Activated CD4-positive, alpha-beta T cell treated with anti-CD3 and anti-CD28 coated beads for 36 hours (primary cell): ENCODE results near the gene SGCG. TPM values are rescaled to one million over a fixed set of nuclear protein-coding genes. Genes with fewer than 3 reads are reported as not detected.
A peak's percentile ranks its signal among the peaks of the same experiment; 100 is the strongest.
"Not testable (repeated sequence)": the region's sequence is repeated elsewhere in the genome, so short reads cannot be mapped to it uniquely, and the experiment has no call there.

Experiments used
- ATAC-seq: fragments of 200-7000 bp; cut with Tn5 transposase; one replicate; pipeline ENCODE4 v1.10.0; 2021; ENCODE audit warnings: mild to moderate bottlenecking, moderate library complexity
- CTCF ChIA-PET: fragments of 350-600 bp; sonication (Branson Sonifier 250); formaldehyde crosslinking; loops from one replicate; lab custom pipeline; 2021; ENCODE audit warnings: antibody characterized with exemption; lab: Charles Lee
- POLR2A ChIA-PET: fragments of 350-600 bp; sonication (Branson Sonifier 250); formaldehyde crosslinking; loops from one replicate; lab custom pipeline; 2021; ENCODE audit warnings: antibody characterized with exemption, inconsistent platforms; lab: Charles Lee
- DNase-seq: peaks from one replicate; pipeline ENCODE4 v3.0.0-alpha.2; 2020
- H3K27ac Mint-ChIP-seq: one replicate; pipeline ENCODE4 v1.8.0; 2021; ENCODE audit warnings: mixed read lengths
- H3K27me3 Mint-ChIP-seq: one replicate; pipeline ENCODE4 v1.8.0; 2021; ENCODE audit warnings: mixed read lengths
- H3K36me3 Mint-ChIP-seq: one replicate; pipeline ENCODE4 v1.8.0; 2021; ENCODE audit warnings: low read depth, mixed read lengths
- H3K4me1 Mint-ChIP-seq: one replicate; pipeline ENCODE4 v1.8.0; 2021; ENCODE audit warnings: mixed read lengths
- H3K4me3 Mint-ChIP-seq: one replicate; pipeline ENCODE4 v1.8.0; 2021; ENCODE audit warnings: mild to moderate bottlenecking, moderate library complexity, mixed read lengths
- H3K9me3 Mint-ChIP-seq: one replicate; pipeline ENCODE4 v1.8.0; 2021; ENCODE audit warnings: low read depth, mixed read lengths
- intact Hi-C, 2 experiments: fragments of 100-400 bp; cut with DNase I in 1 of 2; cut with micrococcal nuclease in 1 of 2; formaldehyde crosslinking; loops; one replicate each; pipeline versions ENCODE4 v1.14.2 to v1.15.1; 2022 to 2024; cut with DNase I, micrococcal nuclease
- total RNA-seq, 2 experiments: library from RNA; stranded (reverse); gene quantifications; one replicate each; pipeline ENCODE4 v1.2.3, GENCODE V29; 2021

The SGCG gene
- total RNA-seq, 2 experiments from 2014 or later, result not detected

- H3K27me3 Mint-ChIP-seq, result peaks cover 19% of the 10 kb centered on the region
- no peaks in the 10 kb centered on the region for H3K9me3 Mint-ChIP-seq
- H3K36me3 Mint-ChIP-seq, result no peaks in the 10 kb centered on the region
- no peak overlapping the region for H3K4me3 Mint-ChIP-seq
- ChIA-PET CTCF (no interaction called here), POLR2A (no interaction called here)
- DNase-seq, result no peak
- H3K4me1 Mint-ChIP-seq, result no peaks in the 10 kb centered on the region
- no peak overlapping the region for H3K27ac Mint-ChIP-seq
- intact Hi-C loops, result no loop called here
- no peak for ATAC-seq
These were observed 50.5 kb downstream of the SGCG start for GRCh38 chr13:23231241-23231640.

GRCh38 chr13:23235994-23236393, 55.2 kb downstream of the SGCG start:
- no peak overlapping the region for H3K4me3 Mint-ChIP-seq
- CTCF ChIA-PET, result interaction anchor here (1.0 kb wide), 1 partner anchor 26 kb away, joined by 4 read pairs; no protein-coding TSS in a partner anchor
- no peaks in the 10 kb centered on the region for H3K9me3 Mint-ChIP-seq
- DNase-seq (no peak), ATAC-seq (no peak)
- POLR2A ChIA-PET, result no interaction called here
- peaks cover 24% of the 10 kb centered on the region for H3K27me3 Mint-ChIP-seq
- no peaks in the 10 kb centered on the region for H3K4me1 Mint-ChIP-seq
- H3K36me3 Mint-ChIP-seq, result no peaks in the 10 kb centered on the region
- no peak overlapping the region for H3K27ac Mint-ChIP-seq
- intact Hi-C loops, result no loop called here

GRCh38 chr13:23243066-23243465, 62.3 kb downstream of the SGCG start:
- CTCF ChIA-PET, result interaction anchor here (0.6 kb wide), 1 partner anchor 271 kb away, joined by 3 read pairs; no protein-coding TSS in a partner anchor
- POLR2A ChIA-PET, result no interaction called here
- intact Hi-C loops, result no loop called here

GRCh38 chr13:23248410-23248809, 67.6 kb downstream of the SGCG start:
- POLR2A ChIA-PET, DNase-seq, H3K27me3 Mint-ChIP-seq, H3K4me3 Mint-ChIP-seq, H3K9me3 Mint-ChIP-seq, intact Hi-C loops, CTCF ChIA-PET, H3K4me1 Mint-ChIP-seq, H3K27ac Mint-ChIP-seq, H3K36me3 Mint-ChIP-seq, ATAC-seq: not testable (repeated sequence)

More at GRCh38 chr13:23243066-23243465, 62.3 kb downstream of the SGCG start:
- no peak overlapping the region for H3K4me3 Mint-ChIP-seq
- H3K27ac Mint-ChIP-seq, result no peak overlapping the region
- DNase-seq (no peak), ATAC-seq (no peak)
- no peaks in the 10 kb centered on the region for H3K36me3 Mint-ChIP-seq
- no peaks in the 10 kb centered on the region for H3K4me1 Mint-ChIP-seq
- peaks cover 8% of the 10 kb centered on the region for H3K27me3 Mint-ChIP-seq
- no peaks in the 10 kb centered on the region for H3K9me3 Mint-ChIP-seq

GRCh38 chr13:23254506-23254905, 73.7 kb downstream of the SGCG start:
- Mint-ChIP-seq H3K36me3 (no peaks in the 10 kb centered on the region), H3K27ac (no peak overlapping the region), H3K27me3 (peaks cover 10% of the 10 kb centered on the region), H3K9me3 (peaks cover 1% of the 10 kb centered on the region), H3K4me3 (no peak overlapping the region), H3K4me1 (no peaks in the 10 kb centered on the region)
- ATAC-seq, result no peak
- intact Hi-C loops, result no loop called here
- ChIA-PET POLR2A (interaction anchor here (0.6 kb wide), 1 partner anchor 19 kb away, joined by 7 read pairs; no protein-coding TSS in a partner anchor), CTCF (no interaction called here)
- no peak for DNase-seq

- ChIA-PET CTCF (no interaction called here), POLR2A (no interaction called here)
- DNase-seq (no peak), ATAC-seq (no peak)
- Mint-ChIP-seq H3K4me1 (peaks cover 12% of the 10 kb centered on the region), H3K27ac (no peak overlapping the region), H3K9me3 (no peaks in the 10 kb centered on the region), H3K4me3 (no peak overlapping the region), H3K27me3 (peaks cover 14% of the 10 kb centered on the region), H3K36me3 (no peaks in the 10 kb centered on the region)
- intact Hi-C loops, result no loop called here
These were observed 86.8 kb downstream of the SGCG start for GRCh38 chr13:23267571-23267970.

- peak; percentile 69 for DNase-seq
- peak; percentile 99 for ATAC-seq
- H3K27ac Mint-ChIP-seq, result peak overlapping the region; percentile 8
- peaks cover 11% of the 10 kb centered on the region for H3K27me3 Mint-ChIP-seq
- intact Hi-C loops, result no loop called here
- H3K4me3 Mint-ChIP-seq, result no peak overlapping the region
- ChIA-PET POLR2A (no interaction called here), CTCF (no interaction called here)
- no peaks in the 10 kb centered on the region for H3K9me3 Mint-ChIP-seq
- no peaks in the 10 kb centered on the region for H3K36me3 Mint-ChIP-seq
- peaks cover 12% of the 10 kb centered on the region for H3K4me1 Mint-ChIP-seq
These were observed 87.7 kb downstream of the SGCG start for GRCh38 chr13:23268441-23268840.

GRCh38 chr13:23271331-23271730, 90.6 kb downstream of the SGCG start:
- intact Hi-C loops, result no loop called here
- Mint-ChIP-seq H3K9me3 (no peaks in the 10 kb centered on the region), H3K4me1 (peaks cover 12% of the 10 kb centered on the region), H3K27me3 (peaks cover 2% of the 10 kb centered on the region), H3K4me3 (no peak overlapping the region), H3K27ac (no peak overlapping the region), H3K36me3 (no peaks in the 10 kb centered on the region)
- ChIA-PET CTCF (no interaction called here), POLR2A (no interaction called here)
- DNase-seq, result no peak
- ATAC-seq, result no peak

GRCh38 chr13:23273498-23273897, 92.7 kb downstream of the SGCG start:
- Mint-ChIP-seq H3K27ac (no peak overlapping the region), H3K27me3 (peaks cover 3% of the 10 kb centered on the region), H3K4me3 (no peak overlapping the region), H3K9me3 (no peaks in the 10 kb centered on the region), H3K36me3 (no peaks in the 10 kb centered on the region), H3K4me1 (peaks cover 4% of the 10 kb centered on the region)
- DNase-seq (no peak), ATAC-seq (no peak)
- ChIA-PET CTCF (no interaction called here), POLR2A (no interaction called here)
- intact Hi-C loops, result no loop called here

- peaks cover 8% of the 10 kb centered on the region for H3K27me3 Mint-ChIP-seq
- H3K9me3 Mint-ChIP-seq, result peaks cover 2% of the 10 kb centered on the region
- DNase-seq (no peak), ATAC-seq (no peak)
- no peak overlapping the region for H3K27ac Mint-ChIP-seq
- no peak overlapping the region for H3K4me3 Mint-ChIP-seq
- H3K36me3 Mint-ChIP-seq, result no peaks in the 10 kb centered on the region
- no peaks in the 10 kb centered on the region for H3K4me1 Mint-ChIP-seq
- ChIA-PET CTCF (no interaction called here), POLR2A (no interaction called here)
- intact Hi-C loops, result no loop called here
These were observed 98.5 kb downstream of the SGCG start for GRCh38 chr13:23279321-23279720.

- peaks cover 21% of the 10 kb centered on the region for H3K27me3 Mint-ChIP-seq
- intact Hi-C loops, result no loop called here
- DNase-seq (no peak), ATAC-seq (no peak)
- POLR2A ChIA-PET, result no interaction called here
- CTCF ChIA-PET, result no interaction called here
- H3K4me3 Mint-ChIP-seq, result no peak overlapping the region
- no peaks in the 10 kb centered on the region for H3K9me3 Mint-ChIP-seq
- no peaks in the 10 kb centered on the region for H3K4me1 Mint-ChIP-seq
- H3K36me3 Mint-ChIP-seq, result no peaks in the 10 kb centered on the region
- no peak overlapping the region for H3K27ac Mint-ChIP-seq
These were observed 107.8 kb downstream of the SGCG start for GRCh38 chr13:23288564-23288963.

GRCh38 chr13:23288995-23289394, 108.2 kb downstream of the SGCG start:
- Mint-ChIP-seq H3K36me3 (no peaks in the 10 kb centered on the region), H3K27ac (no peak overlapping the region), H3K27me3 (peaks cover 21% of the 10 kb centered on the region), H3K9me3 (no peaks in the 10 kb centered on the region), H3K4me3 (no peak overlapping the region), H3K4me1 (no peaks in the 10 kb centered on the region)
- POLR2A ChIA-PET, result no interaction called here
- intact Hi-C loops, result no loop called here
- ATAC-seq, result no peak
- CTCF ChIA-PET, result no interaction called here
- DNase-seq, result no peak
